T-helper 22 cell (primary cell): ENCODE measurements around the gene SF3B3.
"Not testable (repeated sequence)": the region's sequence is repeated elsewhere in the genome, so short reads cannot be mapped to it uniquely, and the experiment has no call there.

Experiments used
- DNase-seq: peaks from one replicate; pipeline ENCODE4 v3.0.0-alpha.2; 2020; ENCODE audit warnings: low read depth

The SF3B3 gene

DNA sequence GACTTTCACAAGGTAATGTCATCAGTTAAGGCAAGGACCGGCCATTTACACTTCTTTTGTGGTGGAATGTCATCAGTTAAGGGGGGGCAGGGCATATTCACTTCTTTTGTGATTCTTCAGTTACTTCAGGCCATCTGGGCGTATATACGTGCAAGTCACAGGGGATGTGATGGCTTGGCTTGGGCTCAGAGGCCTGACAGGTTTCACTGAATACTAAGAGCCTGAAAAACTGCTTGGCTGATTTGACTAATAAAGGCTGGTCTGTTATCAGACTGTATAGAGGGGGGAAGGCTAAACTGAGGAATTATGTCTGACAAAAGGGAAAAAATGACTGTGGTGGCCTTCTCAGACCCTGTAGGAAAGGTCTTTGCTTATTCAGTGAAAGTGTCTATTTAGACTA lies 98.2 kb downstream of the SF3B3 start:
- not testable (repeated sequence) for DNase-seq
